GM21576 (cell line): ENCODE results near the gene DHX38.

Source experiments
- ATAC-seq: cut with Tn5 transposase; IDR thresholded peaks from one replicate; pipeline ENCODE4 v1.9.1; 2021; ENCODE audit warnings: mild to moderate bottlenecking, moderate library complexity; ENCODE audit not compliant: unreplicated experiment

DHX38 gene

GRCh38 chr16:72083778-72084404 is 9.8 kb upstream of the DHX38 start:
- no peak for ATAC-seq

- ATAC-seq, result no peak
Observed at GRCh38 chr16:72084445-72084844, 9.2 kb upstream of the DHX38 start.

GRCh38 chr16:72085002-72085401 is 8.6 kb upstream of the DHX38 start:
- ATAC-seq, result no peak

- no peak for ATAC-seq
Observed at GRCh38 chr16:72091217-72091616, 2.4 kb upstream of the DHX38 start.

- peak; percentile 27 for ATAC-seq
Observed at GRCh38 chr16:72092832-72093447, 707 bp upstream of the DHX38 start.

GRCh38 chr16:72094266-72094610 is 591 bp downstream of the DHX38 start:
- peak; percentile 1 for ATAC-seq

- ATAC-seq, result no peak
Observed at GRCh38 chr16:72098936-72099335, 5.3 kb downstream of the DHX38 start.

GRCh38 chr16:72099377-72099818 is 5.8 kb downstream of the DHX38 start:
- ATAC-seq, result peak; percentile 74

- no peak for ATAC-seq
Observed at GRCh38 chr16:72101195-72101594, 7.5 kb downstream of the DHX38 start.

GRCh38 chr16:72104905-72105304 is 11.3 kb downstream of the DHX38 start:
- ATAC-seq, result no peak

- ATAC-seq, result no peak
Observed at GRCh38 chr16:72105978-72106377, 12.3 kb downstream of the DHX38 start.

- no peak for ATAC-seq
Observed at GRCh38 chr16:72107371-72107770, 13.7 kb downstream of the DHX38 start.

- ATAC-seq, result no peak
Observed at GRCh38 chr16:72108353-72109102, 14.9 kb downstream of the DHX38 start.

GRCh38 chr16:72109300-72109699 is 15.7 kb downstream of the DHX38 start:
- ATAC-seq, result no peak

- no peak for ATAC-seq
Observed at GRCh38 chr16:72109966-72110530, 16.4 kb downstream of the DHX38 start.

- no peak for ATAC-seq
Observed at GRCh38 chr16:72110662-72111615, 17.3 kb downstream of the DHX38 start.

GRCh38 chr16:72111657-72112451 is 18.2 kb downstream of the DHX38 start:
- no peak for ATAC-seq

GRCh38 chr16:72112452-72112792 is 18.8 kb downstream of the DHX38 start:
- ATAC-seq, result no peak

GRCh38 chr16:72112906-72113615 is 19.4 kb downstream of the DHX38 start:
- ATAC-seq, result no peak

- ATAC-seq, result no peak
Observed at GRCh38 chr16:72113616-72113945, 19.9 kb downstream of the DHX38 start.
